ENCODE results near the gene SH3BP2. TPM values are rescaled to one million over a fixed set of nuclear protein-coding genes. Genes with fewer than 3 reads are reported as not detected.

Gene SH3BP2
- total RNA-seq, 1 donor from 2014 or later = 62.1 TPM

DNA sequence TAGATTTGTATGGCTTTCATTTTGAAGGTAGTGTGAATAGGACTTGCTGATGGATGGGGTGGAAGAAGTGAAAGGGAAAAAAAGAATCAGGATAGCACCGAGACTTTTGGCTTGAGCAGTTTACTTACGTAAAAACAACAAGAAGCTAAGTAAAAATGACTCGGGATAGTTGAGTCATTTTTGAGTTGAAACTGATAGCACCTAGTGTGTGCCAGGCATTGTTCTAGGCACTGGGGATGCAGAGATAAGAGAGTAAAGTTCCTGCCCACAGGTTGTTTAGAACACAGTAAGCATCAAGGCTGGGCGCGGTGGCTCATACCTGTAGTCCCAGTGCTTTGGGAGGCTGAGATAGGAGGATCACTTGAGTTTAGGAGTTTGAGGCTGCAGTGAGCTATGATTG lies 85.5 kb downstream of the SH3BP2 start:
- no peak for DNase-seq (ENCODE audit: low spot score)

GRCh38 chr4:2879026-2879425 lies 86.1 kb downstream of the SH3BP2 start:
- DNase-seq (ENCODE audit: low spot score) = no peak

DNA sequence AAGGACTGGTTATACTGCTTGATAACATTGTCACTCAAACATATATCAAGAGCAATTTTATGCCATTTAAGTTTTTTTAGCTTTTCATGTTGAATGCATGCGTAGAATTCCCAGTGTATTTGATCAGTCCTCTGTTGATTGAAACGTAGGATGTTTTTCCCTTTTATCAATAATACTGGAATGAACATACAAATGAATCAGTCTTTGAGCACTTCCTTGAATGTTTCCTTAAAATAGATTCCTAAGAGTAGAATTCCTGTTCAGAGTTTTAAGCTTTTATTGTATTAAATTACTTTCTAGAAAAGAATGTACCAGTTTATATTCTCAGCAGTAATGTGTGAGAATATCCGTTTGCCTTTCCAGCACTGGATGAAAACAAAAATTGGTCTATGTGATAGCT lies 88.5 kb downstream of the SH3BP2 start:
- DNase-seq (ENCODE audit: low spot score) = no peak

DNA sequence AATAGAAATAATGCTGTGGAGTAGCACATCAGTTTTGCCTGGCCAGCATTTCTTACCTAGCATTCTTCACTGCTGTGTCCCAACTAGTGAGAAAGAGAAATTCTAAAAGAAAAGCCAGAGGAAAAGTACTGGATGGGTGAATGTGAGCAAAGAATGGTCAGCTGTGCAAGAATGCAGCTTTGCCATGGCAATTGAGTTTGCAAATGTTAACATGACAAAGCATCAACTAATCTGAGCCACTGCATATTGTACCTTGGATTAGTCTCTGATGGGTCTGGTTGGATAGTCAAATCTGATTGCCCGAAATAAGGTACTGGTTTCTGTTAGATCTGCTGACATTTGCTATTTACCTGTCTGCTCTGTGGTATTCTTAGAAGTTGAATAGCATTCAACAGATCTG lies 89.5 kb downstream of the SH3BP2 start:
- DNase-seq (ENCODE audit: low spot score) = no peak

GRCh38 chr4:2886161-2886560 lies 93.3 kb downstream of the SH3BP2 start:
- no peak for DNase-seq (ENCODE audit: low spot score)

DNA sequence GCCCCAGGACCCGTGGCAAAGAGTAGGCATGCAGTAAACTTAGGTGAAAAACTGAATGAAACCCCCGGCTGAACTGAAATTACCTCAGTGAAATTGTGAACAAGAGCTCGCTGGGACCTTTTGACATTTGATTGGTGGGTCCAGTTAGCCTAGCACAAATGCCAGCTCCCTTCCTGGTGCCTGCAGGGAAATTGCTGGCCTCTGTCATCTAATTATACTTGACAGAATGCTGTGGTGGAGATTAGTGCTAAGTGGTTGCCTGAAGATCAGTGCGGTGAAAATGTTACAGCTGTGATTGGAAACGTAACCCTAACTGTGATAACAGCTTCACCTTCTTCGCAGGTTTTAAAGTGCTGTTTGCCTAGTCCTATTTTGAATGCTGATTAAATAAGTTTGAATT lies 93.7 kb downstream of the SH3BP2 start:
- DNase-seq (ENCODE audit: low spot score) = no peak

DNA sequence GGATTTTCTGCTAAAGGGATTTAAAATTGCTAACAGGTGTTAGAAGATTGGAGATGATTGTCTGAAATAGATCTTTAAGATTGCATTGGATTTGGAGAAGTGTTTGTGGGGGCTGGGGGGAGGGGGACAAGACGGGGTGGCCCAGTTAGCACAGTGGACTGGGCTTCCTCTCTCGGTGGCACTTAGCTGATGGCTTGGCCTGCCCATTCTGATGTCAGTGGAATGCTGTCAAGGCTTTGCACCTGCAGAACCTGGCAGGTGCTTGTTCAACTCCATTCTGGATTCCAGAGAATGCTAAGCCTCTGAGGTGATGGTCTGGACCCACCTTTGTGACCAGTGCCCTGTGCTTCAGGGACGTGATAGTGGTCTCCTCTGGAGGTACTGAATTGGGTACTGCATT lies 94.5 kb downstream of the SH3BP2 start:
- DNase-seq (ENCODE audit: low spot score) = no peak

DNA sequence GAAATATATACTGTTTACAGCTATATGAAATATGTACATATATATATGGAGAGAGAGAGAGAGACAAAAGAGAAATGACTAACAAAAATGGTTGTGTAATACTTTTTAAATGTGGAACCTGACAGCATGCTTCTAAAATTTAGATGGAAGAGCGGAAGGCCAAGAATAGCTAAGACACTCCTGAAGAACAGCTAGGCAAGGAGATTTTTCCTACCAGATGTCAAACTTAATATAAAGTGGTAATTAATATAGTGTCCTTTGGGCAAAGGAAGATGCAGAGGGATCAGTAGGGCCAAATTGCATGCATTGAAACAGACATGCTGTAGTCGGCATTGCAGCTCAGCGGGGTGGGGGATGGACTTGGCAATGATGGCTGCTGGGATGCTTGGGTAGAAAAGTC lies 96.0 kb downstream of the SH3BP2 start:
- no peak for DNase-seq (ENCODE audit: low spot score)

Other genes starting within 250 kb of the SH3BP2 start
- gene TNIP2, start 36.7 kb upstream of the SH3BP2 start, total RNA-seq = 42.2 TPM
- 346 TPM for gene ADD1, start 50.8 kb downstream of the SH3BP2 start, total RNA-seq
- gene NOP14, start 170.3 kb downstream of the SH3BP2 start, total RNA-seq = 17.6 TPM
- gene GRK4, start 170.5 kb downstream of the SH3BP2 start, total RNA-seq = 7.3 TPM

Data from mucosa of gallbladder (tissue), 1 donor.